Endothelial cell of umbilical vein (primary cell): ENCODE results near the gene ATP1B3. TPM values are rescaled to one million over a fixed set of nuclear protein-coding genes. Genes with fewer than 3 reads are reported as not detected.

Source experiments
- BruUV-seq: library from RNA; stranded (reverse); fragments of 400-500 nt; replicated peaks from 2 replicates; lab custom pipeline; 2021; lab: Mats Ljungman, UMichigan
- CTCF ChIA-PET: fragments of 300-600, 350-600 bp; sonication (Branson Sonifier 250); formaldehyde crosslinking; loops from one replicate; lab custom pipeline; 2021; ENCODE audit warnings: antibody characterized with exemption, inconsistent platforms; lab: Charles Lee
- POLR2A ChIA-PET: fragments of 300-600, 350-600 bp; sonication (Branson Sonifier 250); formaldehyde crosslinking; loops from one replicate; lab custom pipeline; 2021; ENCODE audit warnings: antibody characterized with exemption, inconsistent platforms; lab: Charles Lee
- DNase-seq: peaks from one replicate; pipeline ENCODE4 v3.0.0-alpha.2; 2011; ENCODE audit warnings: low read depth, low spot score
- FAIRE-seq: peaks from 2 replicates; lab custom pipeline; 2011; peaks lifted over from hg19 to GRCh38; lab: Jason Lieb, UNC
- H2AFZ ChIP-seq: 2 replicates; pipeline ENCODE4 v1.6.0; 2012; ENCODE audit warnings: low read depth, low read length, control low read depth, inconsistent platforms
- H3K27ac ChIP-seq: 2 replicates; pipeline ENCODE4 v1.5.1; 2011; ENCODE audit warnings: low read depth, mild to moderate bottlenecking, control low read depth, low read length, moderate library complexity; ENCODE audit not compliant: insufficient read depth
- H3K27me3 ChIP-seq, 2 experiments: 2 replicates each; pipeline versions ENCODE4 v1.6.0 to v1.6.1; 2011; ENCODE audit warnings: low read length in 2 of 2, mixed read lengths in 1 of 2; ENCODE audit not compliant: control insufficient read depth in 2 of 2, insufficient read depth in 2 of 2
- H3K36me3 ChIP-seq, 2 experiments: 2 replicates in 1 of 2; 3 replicates in 1 of 2; pipeline ENCODE4 v1.5.1; 2011; ENCODE audit warnings: low read length in 2 of 2, mild to moderate bottlenecking in 1 of 2, moderate library complexity in 1 of 2; ENCODE audit not compliant: control insufficient read depth in 2 of 2, insufficient read depth in 2 of 2; ENCODE audit errors: extremely low read depth in 1 of 2
- H3K4me1 ChIP-seq: 3 replicates; pipeline ENCODE4 v1.5.1; 2011; ENCODE audit warnings: mild to moderate bottlenecking, low read length; ENCODE audit not compliant: control insufficient read depth, insufficient read depth; ENCODE audit errors: extremely low read depth
- H3K4me2 ChIP-seq: 2 replicates; pipeline ENCODE4 v1.6.1; 2011; ENCODE audit warnings: low read length, control low read depth, mixed read lengths; ENCODE audit not compliant: insufficient read depth
- H3K4me3 ChIP-seq, 3 experiments: fragments of 200-600 bp in 1 of 3; sonication (generic), shearing (Covaris generic) in 1 of 3; replicated peaks in 1 of 3; 2 replicates each; pipeline ENCODE4 v1.5.1; 2011 to 2016; ENCODE audit warnings: control low read depth in 3 of 3, low read length in 3 of 3, mild to moderate bottlenecking in 2 of 3, inconsistent platforms in 1 of 3, low read depth in 1 of 3, moderate library complexity in 1 of 3; ENCODE audit not compliant: insufficient read depth in 1 of 3
- H3K79me2 ChIP-seq: 2 replicates; pipeline ENCODE4 v1.6.0; 2012; ENCODE audit warnings: low read length, inconsistent platforms; ENCODE audit not compliant: control insufficient read depth, insufficient read depth
- H3K9ac ChIP-seq: replicated peaks from 2 replicates; pipeline ENCODE3; 2011; ENCODE audit warnings: low read length, control low read depth; ENCODE audit not compliant: insufficient read depth; ENCODE audit errors: extremely low read depth
- H3K9me1 ChIP-seq: replicated peaks from 3 replicates; pipeline ENCODE4 v1.6.0; 2011; ENCODE audit warnings: mild to moderate bottlenecking, low read length; ENCODE audit not compliant: control insufficient read depth, insufficient read depth; ENCODE audit errors: extremely low read depth
- H3K9me3 ChIP-seq: replicated peaks from 2 replicates; pipeline ENCODE4 v1.5.1; 2012; ENCODE audit warnings: low read length, inconsistent platforms; ENCODE audit not compliant: control insufficient read depth, insufficient read depth
- H4K20me1 ChIP-seq: replicated peaks from 2 replicates; pipeline ENCODE3; 2011; ENCODE audit warnings: mild to moderate bottlenecking, low read length; ENCODE audit not compliant: control insufficient read depth, insufficient read depth; ENCODE audit errors: extremely low read depth
- FOS ChIP-seq: IDR thresholded peaks from 2 replicates; pipeline ENCODE4 v1.6.1; 2011; ENCODE audit warnings: mild to moderate bottlenecking, low read length, moderate library complexity, borderline replicate concordance; ENCODE audit not compliant: insufficient read depth
- MYC ChIP-seq: IDR thresholded peaks from one replicate; pipeline ENCODE4 v1.6.1; 2011; ENCODE audit warnings: mild to moderate bottlenecking, low read depth, low read length
- POLR2A ChIP-seq: IDR thresholded peaks from 2 replicates; pipeline ENCODE4 v1.6.1; 2012; ENCODE audit warnings: low read depth, mild to moderate bottlenecking, control low read depth, low read length
- dilution Hi-C: fragments of 300-500 bp; cut with MboI; formaldehyde crosslinking; loops from one replicate; pipeline ENCODE4 v1.15.0; 2019; ENCODE audit warnings: low sequenced_read_pairs; ENCODE audit not compliant: extremely low pct_ligation_motif_present
- intact Hi-C: fragments of 100-400 bp; cut with micrococcal nuclease; formaldehyde crosslinking; loops from one replicate; pipeline ENCODE4 v1.10.0; 2022
- polyA plus RNA-seq, 4 experiments: library from polyadenylated mRNA; depleted of rRNA in 3 of 4; stranded (reverse) in 3 of 4; unstranded in 1 of 4; fragments of >200 nt; gene quantifications; 2 replicates each; pipeline versions ENCODE4 v1.2.1 to v1.2.3, GENCODE V29; 2011 to 2012; ENCODE audit warnings: missing spikeins in 1 of 4
- total RNA-seq: library from RNA; stranded (reverse); gene quantifications from 2 replicates; pipeline ENCODE4 v1.2.3, GENCODE V29; 2021
- TF ChIP-seq, protein P1 (sequence below): IDR thresholded peaks from 2 replicates; pipeline ENCODE4 v1.6.1; 2011; ENCODE audit not compliant: insufficient read depth, insufficient read length

Gene ATP1B3
- total and polyA plus RNA-seq, 2 donors (not counting 3 experiments of a cell fraction or from before 2014, with no cell fraction given), result 227 to 279 TPM

DNA sequence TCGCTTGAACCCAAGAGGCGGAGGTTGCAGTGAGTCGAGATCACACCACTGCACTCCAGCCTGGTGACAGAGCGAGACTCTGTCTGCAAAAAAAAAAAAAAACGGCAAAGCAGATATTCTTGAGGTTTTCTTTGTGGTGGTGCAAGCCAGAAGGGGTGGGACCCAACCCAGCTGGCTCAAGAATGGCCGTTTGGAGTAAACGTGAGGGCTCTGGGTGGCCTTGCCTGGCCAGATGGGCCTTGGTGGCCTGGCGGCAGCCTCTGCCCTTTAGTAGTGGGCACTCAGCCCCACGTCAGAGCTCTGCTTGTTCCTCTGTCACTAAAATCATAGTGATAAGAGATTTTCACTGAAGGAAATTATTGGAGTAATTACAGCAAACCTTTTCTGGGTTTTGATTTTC, 50.5 kb downstream of the ATP1B3 start:
- H3K27me3 ChIP-seq, result no peaks in the 10 kb centered on the region
- H2AFZ ChIP-seq, result no peak overlapping the region
- DNase-seq, result no peak
- H3K79me2 ChIP-seq, result no peaks in the 10 kb centered on the region
- FAIRE-seq, result no peak
- no peak overlapping the region for H3K9ac ChIP-seq
- no peaks in the 10 kb centered on the region for H3K4me1 ChIP-seq
- H3K36me3 ChIP-seq, result peaks cover 3 to 10% of the 10 kb centered on the region in 2 experiments
- ChIA-PET POLR2A (no interaction called here), CTCF (interaction anchor here (0.6 to 1.5 kb wide), 2 partner anchors 13 to 14 kb away, joined by 3 read pairs; no protein-coding TSS in a partner anchor)
- H3K9me1 ChIP-seq, result no peaks in the 10 kb centered on the region
- H3K27ac ChIP-seq, result no peak overlapping the region
- no peaks in the 10 kb centered on the region for H4K20me1 ChIP-seq
- H3K4me3 ChIP-seq, result no peak overlapping the region
- H3K9me3 ChIP-seq, result no peaks in the 10 kb centered on the region
- no peak overlapping the region for H3K4me2 ChIP-seq
- dilution Hi-C loops (no loop called here), intact Hi-C loops (no loop called here)
- TF ChIP-seq, protein P1, sequence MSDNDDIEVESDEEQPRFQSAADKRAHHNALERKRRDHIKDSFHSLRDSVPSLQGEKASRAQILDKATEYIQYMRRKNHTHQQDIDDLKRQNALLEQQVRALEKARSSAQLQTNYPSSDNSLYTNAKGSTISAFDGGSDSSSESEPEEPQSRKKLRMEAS, result no peak
- no peak for TF ChIP-seq POLR2A
- BruUV-seq, result no TSS peak

DNA sequence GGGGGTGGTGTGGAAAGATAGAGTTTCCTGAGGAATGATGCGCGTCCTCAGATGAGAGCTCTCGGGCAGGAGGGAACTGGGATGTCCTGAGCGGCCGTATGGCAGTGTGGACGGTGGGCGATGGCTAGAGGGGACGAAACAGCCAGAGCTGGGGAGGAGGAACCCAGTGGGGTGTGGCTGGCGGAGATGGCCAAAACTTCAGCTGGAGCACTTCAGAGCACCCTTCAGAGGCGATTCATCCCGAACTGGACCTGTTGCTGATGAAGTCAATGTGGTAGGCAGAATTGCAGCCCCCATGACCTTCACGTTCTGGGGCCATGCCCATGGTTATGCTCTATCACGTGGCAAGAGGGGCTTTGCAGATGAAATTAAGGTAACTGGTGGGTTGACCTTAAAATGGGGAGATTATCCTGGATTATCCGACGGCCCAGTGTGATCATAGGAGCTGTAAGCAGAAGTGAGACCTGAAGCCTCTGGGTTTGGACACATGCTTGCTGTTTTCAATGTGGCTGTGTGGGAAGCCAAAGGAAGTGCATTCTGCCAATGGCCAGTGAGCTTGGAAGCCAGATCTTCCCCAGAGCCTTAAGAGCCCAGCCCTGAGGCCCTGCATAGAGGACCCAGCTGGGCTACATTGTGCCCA, 52.3 kb downstream of the ATP1B3 start:
- intact Hi-C loops (no loop called here), dilution Hi-C loops (no loop called here)
- Histone ChIP-seq H4K20me1 (no peaks in the 10 kb centered on the region), H3K27me3 (peaks cover 0 to 7% of the 10 kb centered on the region in 2 experiments), H3K4me1 (no peaks in the 10 kb centered on the region), H3K27ac (no peak overlapping the region), H2AFZ (no peak overlapping the region), H3K79me2 (no peaks in the 10 kb centered on the region), H3K9me3 (no peaks in the 10 kb centered on the region), H3K9me1 (no peaks in the 10 kb centered on the region), H3K36me3 (peaks cover under 1 to 10% of the 10 kb centered on the region in 2 experiments), H3K9ac (no peak overlapping the region), H3K4me3 (no peak overlapping the region), H3K4me2 (no peak overlapping the region)
- CTCF ChIA-PET, result interaction anchor here (0.6 to 1.5 kb wide), 3 partner anchors 16 to 500 kb away, joined by 3 to 4 read pairs (median 4); no protein-coding TSS in a partner anchor
- FAIRE-seq, result no peak
- TF ChIP-seq MYC (no peak), FOS (no peak), POLR2A (no peak)
- no TSS peak for BruUV-seq
- no peak for DNase-seq
- POLR2A ChIA-PET, result interaction anchor here (0.6 kb wide), 1 partner anchor 432 kb away, joined by 5 read pairs; no protein-coding TSS in a partner anchor
